HG02840 (cell line): Measurements from ENCODE around the gene SLX4IP.
"Not testable (repeated sequence)": the region's sequence is repeated elsewhere in the genome, so short reads cannot be mapped to it uniquely, and the experiment has no call there.

Experiments
- ATAC-seq: cut with Tn5 transposase; IDR thresholded peaks from one replicate; pipeline ENCODE4 v1.9.1; 2021; ENCODE audit warnings: mild to moderate bottlenecking, moderate library complexity, moderate number of reproducible peaks; ENCODE audit not compliant: unreplicated experiment, low FRiP score

SLX4IP gene

DNA sequence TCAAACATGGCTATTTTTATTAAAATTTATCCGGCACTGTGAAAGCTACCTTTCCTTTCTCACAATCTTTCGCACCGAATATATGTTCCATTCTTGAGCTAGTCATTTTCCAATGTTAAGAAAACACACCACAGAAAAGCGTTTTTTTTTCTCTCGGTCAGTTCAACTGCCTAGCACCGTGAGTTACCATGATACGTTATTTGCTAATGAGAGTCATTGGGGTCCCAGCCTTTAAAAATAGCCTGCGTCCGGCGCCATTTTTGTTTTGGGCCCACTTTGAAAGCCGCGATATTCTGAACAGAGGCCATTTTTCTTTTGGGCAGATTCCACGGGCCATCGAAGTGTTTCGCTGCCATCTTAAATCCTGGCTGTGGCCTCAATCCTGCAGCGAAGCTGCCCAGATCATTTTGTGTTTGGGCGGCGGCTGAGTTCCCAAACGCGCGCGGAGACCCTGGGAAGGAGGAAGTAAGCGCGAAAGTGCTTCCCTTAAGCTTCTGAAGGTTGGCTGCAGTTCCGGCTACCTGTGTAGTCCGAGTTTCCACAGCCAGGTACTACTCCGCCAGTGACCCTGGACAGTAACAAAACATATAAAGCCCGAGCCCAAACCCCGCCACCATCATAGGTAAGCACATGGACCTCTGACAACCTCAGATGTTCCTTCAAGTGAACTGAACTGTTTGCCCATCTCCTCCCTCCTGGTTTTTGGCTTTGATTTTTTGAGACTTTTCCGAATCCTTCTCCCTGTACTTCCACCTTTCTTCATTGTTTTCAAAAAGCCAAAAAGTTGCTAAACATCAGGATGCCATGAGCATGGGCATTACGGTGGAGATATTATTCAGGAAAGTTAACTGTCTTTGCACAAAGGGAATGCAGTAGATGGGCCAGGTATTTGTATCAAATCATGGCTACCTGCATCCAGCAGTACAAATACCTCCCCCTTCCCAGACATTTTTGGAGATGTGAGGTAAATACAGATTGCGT, at the start of gene SLX4IP:
TSS of gene SLX4IP (plus strand) at position 474 of the 981 bp plus-strand sequence. CDS start 22,900 bp downstream, outside the sequence.
- peak; percentile 50 for ATAC-seq

DNA sequence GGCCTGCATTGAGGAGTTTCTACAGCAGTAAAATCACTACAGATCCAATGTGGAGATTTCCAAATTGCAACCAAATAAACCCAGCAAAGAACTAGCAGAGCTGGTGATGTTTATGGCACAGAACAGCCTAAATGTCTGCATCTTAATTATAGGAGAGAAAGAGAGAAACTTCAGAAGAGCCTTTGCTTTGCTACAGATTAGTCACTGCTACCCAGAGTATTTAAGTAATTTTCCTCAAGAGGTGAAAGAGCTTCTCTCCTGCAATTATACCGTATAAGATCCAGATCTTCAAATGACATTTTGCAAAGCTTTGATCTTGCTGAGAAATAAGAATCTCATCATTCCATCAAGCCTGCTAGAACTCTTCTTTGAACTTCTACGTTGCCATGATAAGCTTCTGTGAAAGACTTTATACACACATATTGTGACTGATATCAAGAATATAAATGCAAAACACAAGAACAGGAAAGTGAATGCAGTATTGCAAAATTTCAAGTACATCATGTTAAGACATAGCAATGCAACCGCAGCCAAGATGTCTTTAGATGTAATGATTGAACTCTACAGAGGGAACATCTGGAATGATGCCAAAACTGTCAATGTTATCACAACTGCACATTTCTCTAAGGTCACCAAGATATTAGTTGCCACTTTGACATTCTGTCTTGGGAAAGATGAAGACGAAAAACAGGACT, 49.1 kb upstream of the SLX4IP start:
- ATAC-seq: no peak

DNA sequence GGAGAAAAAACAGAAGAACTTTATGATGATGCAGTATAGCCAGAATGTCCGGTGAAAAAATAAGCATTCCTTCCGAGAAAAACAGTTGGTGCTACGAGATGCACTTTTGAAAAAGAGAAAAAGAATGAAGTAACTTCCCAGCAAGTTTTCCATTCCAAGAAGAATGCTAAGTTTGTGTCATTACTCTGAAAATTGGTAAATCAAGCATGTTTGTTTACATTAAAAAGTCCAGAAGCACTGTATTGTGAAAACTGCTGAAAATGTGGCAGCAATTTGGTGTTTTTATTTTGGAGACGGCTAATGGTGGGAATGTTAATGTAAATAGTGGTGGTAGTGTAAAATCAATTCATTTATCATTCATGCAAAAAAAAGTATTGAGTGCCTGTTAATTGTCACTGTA, 47.4 kb upstream of the SLX4IP start:
- no peak for ATAC-seq

DNA sequence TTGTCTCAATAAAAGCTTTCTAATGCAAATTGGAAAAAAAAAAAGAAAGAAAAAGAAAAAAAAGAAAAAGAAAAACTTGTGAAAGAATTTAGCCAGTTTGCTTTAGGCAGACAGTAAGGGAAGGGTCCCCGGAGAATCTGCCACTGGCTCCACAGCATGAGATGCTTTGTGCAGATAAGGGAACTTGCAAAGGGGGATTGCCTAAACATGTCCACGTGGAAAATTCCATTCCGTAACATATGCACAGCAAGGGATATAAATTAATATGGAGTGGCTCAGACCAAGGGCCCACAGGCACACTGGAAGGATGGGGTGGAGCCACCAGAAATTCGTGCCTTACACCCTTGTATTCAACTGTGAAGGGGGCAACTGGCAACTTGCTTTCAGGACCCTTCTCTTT, 46.5 kb upstream of the SLX4IP start:
- ATAC-seq: no peak

DNA sequence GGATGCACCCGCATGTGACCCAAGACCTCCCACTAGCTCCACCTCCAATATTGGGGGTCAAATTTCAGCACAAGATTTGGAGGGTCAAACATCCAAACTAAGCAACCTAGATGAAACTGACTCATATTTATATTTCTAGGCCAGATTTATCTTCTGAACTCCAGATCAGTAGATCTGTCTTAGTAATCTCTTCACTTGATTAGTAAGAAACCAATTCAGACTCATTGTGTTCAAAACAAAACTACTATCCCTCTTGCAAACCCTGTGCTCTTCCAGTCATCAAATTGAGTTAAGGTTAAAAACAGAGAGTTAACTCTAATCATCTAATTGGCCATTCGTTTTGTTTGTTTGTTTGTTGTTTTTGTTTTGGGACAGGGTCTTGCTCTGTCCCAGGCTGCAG, 44.4 kb upstream of the SLX4IP start:
- ATAC-seq: no peak

DNA sequence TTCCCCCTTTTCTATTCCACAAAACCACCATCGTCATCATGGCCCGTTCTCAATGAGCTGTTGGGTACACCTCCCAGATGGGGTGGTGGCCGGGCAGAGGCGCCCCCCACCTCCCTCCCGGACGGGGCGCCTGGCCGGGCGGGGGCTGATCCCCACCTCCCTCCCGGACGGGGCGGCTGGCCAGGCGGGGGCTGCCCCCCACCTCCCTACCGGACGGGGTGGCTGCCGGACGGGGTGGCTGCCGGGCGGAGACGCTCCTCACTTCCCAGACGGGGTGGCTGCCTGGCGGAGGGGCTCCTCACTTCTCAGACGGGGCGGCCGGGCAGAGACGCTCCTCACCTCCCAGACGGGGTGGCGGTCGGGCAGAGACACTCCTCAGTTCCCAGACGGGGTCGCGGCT, 40.4 kb upstream of the SLX4IP start:
- not testable (repeated sequence) for ATAC-seq

DNA sequence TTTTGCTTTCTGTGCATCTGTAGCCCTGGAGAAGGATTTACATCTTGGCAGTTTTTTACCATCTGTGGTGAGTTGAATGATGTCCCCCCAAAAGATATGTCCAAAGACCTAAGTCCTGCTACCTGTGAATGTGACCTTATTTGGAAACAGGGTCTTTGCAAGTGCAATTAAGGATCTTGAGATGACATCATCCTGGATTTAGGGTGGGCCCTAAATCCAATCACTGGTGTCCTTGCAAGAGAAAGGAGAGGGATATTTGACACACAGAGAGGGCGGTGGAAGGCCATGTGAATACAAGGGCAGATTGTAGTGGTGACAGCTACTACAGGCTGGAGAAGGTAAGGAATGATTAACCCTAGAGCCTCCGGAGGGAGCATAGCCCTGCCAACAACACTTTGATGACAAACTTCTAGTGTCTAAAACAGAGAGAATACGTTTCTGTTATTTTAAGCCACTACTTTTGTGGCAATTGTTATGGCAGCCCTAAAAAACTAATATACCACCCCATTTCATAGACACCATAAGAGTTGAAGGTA, 36.2 kb upstream of the SLX4IP start:
- no peak for ATAC-seq

DNA sequence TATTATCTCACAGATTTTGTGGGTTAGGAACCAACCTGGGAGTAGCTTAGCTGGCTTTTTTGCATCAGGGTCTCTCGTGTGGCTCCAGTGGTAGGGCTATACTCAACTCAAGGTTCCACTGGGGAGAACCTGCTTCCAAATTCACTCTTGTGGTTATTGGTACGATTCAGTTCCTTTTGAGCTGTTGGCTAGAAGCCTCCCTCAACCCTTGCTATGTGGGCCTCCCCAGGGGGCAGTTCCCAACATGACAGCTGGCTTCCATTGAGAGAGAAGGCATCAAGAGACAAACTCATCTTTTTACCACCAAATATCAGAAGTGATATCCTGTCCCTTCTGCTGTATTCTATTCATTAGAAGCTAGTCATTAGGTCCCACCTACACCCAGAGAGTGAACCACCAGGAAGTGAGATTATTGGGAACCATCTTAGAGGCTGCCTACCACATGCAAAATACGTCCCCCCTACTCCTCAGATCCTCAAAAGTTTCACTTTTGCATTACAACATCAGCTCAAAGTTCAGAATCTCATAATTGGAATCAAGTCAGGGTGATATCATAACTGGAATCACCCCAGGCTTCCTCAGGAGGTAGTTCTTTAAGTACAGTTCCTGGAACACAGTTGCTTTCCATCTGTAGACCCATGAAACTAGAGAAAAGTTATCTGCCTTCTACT, 32.0 kb upstream of the SLX4IP start:
- no peak for ATAC-seq

DNA sequence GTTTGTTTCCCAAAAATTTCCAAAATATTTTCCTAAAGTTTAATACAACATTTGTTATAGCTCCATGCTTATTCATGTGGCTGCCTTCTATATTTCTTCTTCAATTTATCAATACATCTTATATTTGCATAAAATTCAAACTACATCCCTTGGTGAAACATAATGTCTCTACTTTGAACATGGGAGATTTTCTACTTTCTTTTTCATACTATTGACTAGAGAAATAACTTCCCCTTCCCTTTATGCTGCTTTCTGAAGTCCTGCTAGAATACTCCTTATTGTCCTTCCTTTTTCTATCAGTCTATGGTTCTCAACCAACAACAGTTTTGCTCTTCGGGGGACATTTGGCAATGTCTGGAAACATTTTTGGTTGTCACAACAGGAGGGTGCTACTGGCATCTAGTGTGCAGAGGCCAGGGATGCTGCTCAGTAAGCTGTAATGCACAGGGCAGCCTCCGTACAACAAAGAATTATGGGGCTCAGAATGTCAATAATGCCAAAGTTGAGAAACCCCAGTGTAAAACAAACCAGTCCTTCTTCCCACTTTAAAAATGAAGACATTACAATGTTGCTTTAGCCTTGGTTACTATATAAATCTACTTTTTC, 31.0 kb upstream of the SLX4IP start:
- ATAC-seq: no peak

DNA sequence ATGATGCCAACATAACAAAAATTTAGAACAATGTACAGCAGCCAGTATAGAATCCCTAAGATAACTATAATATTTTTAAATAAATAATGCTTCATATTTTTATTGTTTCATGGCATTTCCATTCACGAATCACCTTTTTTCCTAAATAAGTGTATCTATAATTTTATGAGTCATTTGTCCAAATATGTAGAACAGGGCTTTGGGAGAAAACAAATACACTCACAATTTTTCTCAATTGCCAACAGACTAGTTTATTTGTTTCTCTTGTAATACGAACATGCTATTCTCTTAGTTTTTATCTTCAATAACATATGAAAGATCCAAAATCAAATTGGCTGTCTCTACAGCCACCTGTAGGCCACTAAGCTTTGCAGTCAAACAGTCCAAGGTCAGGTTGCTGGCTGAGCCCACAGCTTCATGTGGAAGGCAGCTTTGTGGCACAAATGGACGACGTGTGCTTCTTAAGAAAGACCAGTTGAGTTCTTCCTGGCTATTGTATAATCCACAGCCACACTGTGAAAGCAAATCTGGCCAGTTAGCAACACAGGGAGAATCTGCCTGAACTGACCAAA, 30.1 kb upstream of the SLX4IP start:
- ATAC-seq: no peak

DNA sequence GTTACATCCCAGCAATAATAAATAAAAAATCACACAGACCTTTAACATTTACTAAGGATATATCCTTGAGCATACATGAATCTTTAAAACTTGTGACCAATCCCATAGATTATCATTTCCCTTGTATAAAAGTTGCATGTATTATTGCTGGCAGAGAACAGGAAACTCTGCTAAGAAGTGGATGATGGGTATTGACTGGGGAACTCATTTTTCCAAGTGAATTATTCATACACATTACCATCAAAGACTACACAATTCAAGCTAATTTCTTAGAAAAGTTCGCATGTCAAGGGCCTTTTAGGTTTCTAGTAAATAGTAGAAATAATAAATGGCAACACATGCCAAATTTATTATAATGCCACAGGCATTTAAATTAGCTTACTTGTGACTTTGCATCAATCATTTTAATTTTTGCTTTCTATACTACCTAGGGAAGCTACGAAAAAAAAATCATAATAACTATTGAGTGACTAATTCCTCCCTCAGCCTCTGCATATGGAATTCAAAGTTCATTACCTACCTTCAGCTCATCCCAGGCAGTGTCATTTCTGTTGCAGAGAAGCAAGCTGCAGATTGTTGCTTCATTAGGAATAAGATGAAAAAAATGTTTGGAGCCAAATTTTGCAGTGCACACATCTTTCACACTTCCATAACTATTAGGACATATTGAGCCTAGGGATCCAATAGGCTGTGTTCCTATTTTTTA, 26.8 kb upstream of the SLX4IP start:
- ATAC-seq: no peak

DNA sequence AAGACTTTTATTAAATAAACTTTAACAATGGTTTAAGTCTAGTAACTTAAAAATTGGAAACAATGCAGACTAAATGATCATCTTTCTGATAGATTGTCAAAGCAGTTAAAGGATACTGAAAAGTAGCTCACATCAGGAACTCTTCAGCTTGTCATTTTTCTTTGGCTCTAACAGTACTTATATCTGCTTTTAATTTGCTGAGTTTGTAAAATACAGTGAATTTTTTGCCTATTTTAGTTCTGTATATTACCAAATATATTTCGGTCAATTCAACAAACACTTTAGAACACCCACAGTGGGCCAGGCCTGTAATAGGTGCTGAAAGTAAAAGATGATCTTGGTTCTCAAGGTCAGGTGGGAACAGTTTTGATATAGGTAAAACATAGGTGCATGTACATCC, 23.4 kb upstream of the SLX4IP start:
- ATAC-seq: no peak

DNA sequence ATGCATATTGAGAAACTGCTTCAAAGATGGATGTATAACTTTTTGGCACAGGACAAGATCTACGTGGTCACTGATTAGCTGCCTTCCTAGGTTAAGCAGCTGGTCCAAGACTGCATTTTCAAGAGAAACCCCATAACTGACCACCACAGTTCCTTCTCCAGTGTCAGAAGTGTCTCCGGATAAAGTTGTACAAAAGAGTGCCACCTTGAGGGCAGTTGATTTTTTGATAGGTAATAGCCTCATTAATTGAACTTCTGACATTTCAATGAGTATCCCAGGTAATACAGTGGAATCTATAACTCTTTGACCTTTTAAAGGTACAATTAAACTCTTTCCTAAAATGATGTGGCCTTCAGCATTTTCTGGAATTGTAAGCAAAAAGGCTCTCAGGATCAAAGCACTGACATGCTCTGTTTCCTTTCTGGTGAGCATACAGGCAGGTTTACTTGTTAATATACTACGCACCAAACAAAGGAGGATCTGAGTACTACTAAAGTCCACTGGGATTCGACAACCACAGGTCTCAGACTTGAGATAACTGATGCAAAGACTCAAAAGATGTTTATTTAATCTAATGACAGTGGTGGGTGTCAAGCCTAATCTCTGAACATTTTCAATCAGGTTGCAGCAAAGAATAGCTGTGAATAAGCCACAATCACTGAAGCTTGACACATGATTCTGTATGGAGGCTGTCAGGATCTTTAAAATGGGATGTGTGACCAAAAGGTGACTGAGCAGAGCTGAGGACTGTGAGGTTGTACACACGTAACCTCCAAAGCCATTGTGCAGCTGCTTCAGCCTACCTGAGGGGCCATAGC, 22.3 kb upstream of the SLX4IP start:
- ATAC-seq: no peak

DNA sequence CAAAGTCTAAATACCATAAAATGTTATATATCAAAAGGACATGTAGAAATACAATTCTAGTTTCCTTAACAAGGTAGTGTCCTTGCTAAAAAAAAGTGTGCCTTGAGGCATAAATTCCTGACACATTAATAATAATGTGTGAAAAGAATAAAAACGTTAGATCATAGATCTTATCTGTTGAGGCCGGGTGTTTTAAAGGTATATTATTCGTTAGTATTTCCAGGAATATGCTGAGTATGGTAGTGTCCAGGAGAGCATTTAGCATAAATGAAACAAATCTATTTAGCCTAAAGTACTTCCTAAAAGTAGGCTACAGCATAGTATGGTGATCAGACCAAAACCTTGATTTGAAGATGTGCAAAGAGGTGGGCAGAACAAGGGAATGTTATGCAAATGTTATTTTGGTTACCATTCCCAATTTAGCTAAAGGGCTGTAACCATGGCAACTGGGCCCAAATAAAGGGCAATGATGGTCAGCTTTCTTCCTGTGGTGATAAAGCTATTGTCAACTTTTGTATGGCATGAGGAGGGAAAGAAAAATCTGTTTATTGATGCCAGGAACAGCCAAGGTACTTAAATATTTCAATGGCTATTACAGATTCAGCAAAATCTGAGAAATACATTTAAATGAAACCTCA, 20.0 kb upstream of the SLX4IP start:
- no peak for ATAC-seq

DNA sequence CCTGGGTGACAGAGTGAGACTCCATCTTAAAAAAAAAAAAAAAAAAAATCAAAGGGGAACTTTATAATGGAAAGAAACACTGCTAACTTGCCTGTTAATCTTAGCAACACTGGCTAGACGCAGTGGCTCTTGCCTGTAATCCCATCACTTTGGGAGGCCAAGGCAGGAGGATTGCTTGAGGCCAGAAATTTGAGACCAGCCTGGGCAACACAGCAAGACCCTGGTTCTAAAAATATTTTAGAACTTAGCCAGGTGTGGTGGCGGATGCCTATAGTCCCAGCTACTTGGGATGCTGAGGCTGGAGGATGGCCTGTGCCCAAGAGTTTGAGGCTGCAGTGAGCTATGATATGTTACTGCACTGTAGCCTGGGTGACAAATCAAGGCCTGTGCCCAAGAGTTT, 17.9 kb upstream of the SLX4IP start:
- ATAC-seq: not testable (repeated sequence)

DNA sequence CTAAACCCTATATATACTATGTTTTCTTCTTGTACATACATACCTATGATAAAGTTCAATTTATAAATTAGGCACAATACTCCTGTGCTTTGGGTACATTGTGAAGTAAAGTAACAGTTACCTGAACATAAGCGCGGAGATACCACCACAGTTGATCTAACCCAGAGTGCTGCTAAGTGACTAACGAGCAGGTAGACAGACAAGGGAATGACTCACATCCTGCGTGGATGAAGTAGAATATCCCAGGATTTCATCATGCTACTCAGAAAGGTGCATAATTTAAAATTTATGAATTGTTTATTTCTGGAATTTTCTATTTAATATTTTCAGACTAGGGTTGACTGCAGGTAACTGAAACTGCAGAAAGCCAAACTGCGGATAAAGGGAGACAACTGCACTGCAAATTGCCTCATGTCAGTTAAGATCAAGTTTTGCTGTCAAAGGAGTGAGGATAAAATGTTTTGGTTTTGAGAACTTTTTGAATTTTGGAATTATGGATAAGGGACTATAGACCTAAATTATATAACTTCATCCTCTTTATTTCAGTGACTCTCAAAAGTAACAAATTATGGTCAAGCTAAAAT, 15.5 kb upstream of the SLX4IP start:
- no peak for ATAC-seq

DNA sequence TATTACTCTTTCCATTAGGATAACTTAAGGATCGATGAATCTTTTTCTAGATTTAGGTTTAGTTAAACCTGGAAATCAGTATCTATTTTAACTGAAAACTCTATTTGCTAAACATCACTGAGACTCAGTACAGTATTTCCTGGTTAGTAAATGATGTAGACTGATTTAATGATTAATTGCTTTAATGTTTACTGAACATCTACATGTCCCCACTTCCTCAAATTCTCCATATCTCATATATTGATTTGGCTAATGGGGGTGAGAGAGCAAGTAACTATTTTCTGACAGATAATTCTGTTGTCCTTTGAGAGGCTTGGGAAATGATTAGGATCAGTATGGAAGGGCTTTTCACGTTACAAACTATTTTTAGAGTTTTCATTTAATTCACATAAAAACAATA, 11.4 kb upstream of the SLX4IP start:
- no peak for ATAC-seq
